HG03520 (cell line): ENCODE data around the gene BCL7A.

ENCODE experiments used
- ATAC-seq: cut with Tn5 transposase; IDR thresholded peaks from one replicate; pipeline ENCODE4 v1.9.1; 2021; ENCODE audit warnings: mild to moderate bottlenecking, moderate library complexity; ENCODE audit not compliant: unreplicated experiment

The BCL7A gene

GRCh38 chr12:122073815-122074214 is 52.1 kb downstream of the BCL7A start:
- no peak for ATAC-seq

DNA sequence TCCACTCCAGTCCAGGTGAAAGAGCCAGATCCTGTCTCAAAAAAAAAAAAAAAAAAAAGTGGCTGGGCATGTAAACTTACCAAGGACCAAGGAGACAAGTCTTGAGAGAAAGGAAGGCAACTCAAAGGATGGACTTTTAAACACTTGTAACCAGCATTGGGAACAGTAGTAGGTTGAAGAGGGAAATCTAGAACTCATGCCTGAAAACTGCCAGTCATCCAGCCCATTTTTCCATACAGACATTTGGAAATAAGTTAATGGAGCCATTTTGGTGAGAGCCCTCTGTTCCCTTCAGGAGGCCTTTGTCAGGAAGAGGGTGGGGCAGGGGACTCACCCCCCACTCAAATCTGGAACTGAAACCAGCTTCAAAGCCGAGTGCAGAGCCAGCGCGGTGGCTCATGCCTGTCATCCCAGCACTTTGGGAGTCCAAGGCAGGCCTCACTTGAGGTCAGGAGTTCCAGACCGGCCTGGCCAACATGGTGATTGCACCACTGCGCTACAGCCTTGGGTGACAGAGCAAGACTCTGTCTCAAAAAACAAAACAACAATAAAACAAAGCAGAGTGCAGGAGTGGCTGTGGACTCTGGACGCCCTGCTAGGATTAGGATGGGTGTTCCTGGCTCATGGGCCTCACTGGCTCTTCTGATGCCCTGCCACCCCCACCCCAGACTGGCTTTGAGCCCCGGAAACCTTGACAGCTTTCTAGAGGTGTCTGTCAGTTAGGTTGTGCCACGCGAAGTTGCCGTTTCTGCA is 55.2 kb downstream of the BCL7A start:
- ATAC-seq: no peak

DNA sequence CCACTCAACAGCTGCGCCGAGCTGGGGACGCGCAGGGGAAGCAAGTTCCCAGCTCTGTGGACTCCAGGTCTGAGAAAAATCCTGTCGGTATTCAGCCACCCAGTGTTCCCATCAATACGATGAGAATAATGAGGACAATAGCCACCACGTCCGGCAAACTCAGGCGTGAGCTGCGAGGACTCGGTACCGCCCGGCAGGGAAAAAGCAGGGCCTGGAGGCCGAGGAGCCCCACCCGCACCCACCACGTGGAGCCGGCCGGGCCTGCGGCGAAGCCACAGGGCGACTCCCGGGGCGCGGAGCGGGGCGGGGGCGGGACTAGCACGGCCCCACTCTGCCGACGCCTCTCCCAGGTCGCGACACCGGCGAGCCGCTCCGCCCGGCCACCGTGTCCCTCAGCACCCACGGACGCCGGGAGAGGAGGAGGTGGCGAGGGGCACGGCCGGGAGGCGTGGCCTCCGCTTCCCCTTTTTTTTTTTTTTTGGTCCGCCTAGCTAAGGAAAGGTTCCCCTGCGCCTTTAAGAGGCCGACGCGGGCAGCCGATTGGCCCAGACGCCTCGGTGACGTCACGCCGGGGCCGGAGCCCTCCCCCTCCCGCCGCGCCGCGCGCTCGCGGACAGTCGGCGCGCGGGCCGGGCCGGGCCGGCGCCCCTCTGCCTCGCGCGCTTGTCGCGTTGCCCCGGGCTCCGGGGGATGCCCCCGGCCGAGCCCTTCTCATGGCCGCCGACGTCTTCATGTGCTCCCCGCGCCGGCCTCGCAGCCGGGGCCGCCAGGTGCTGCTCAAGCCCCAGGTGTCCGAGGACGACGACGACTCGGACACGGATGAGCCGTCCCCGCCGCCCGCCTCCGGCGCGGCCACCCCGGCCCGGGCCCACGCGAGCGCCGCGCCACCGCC is 56.7 kb downstream of the BCL7A start, which contains the start of gene MLXIP:
Gene MLXIP (plus strand): TSS at position 616 of the 892 bp plus-strand sequence. CDS start 98 bp downstream, at position 714.
- ATAC-seq: peak; percentile 67

GRCh38 chr12:122079033-122079531 is 57.4 kb downstream of the BCL7A start:
- no peak for ATAC-seq

DNA sequence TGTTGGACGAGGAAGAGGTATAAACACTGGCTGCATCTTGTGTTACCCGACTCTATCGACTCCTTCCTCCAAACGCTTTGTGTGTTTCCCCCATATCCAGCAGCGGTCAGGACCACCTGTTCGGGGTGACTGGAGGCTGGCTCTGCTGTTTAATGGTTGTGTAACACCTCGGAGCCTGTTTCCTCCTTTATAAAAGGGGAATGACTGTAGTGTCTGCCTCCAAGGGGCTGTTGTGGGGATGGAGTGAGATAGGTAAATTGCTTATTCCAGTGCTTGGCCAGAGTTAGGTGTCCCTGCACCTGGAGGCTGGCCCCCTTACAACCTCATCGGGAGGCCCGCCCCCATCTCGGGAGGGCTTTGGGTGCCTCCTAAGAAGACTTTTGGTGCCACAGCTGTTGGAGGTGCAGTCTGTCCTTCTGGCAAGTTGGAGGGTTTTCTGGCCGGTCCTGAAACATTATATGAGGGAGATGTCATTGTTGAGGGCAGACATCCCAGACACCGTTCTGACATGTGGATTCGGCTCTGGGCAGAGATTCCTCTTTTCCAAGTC is 57.9 kb downstream of the BCL7A start:
- no peak for ATAC-seq

DNA sequence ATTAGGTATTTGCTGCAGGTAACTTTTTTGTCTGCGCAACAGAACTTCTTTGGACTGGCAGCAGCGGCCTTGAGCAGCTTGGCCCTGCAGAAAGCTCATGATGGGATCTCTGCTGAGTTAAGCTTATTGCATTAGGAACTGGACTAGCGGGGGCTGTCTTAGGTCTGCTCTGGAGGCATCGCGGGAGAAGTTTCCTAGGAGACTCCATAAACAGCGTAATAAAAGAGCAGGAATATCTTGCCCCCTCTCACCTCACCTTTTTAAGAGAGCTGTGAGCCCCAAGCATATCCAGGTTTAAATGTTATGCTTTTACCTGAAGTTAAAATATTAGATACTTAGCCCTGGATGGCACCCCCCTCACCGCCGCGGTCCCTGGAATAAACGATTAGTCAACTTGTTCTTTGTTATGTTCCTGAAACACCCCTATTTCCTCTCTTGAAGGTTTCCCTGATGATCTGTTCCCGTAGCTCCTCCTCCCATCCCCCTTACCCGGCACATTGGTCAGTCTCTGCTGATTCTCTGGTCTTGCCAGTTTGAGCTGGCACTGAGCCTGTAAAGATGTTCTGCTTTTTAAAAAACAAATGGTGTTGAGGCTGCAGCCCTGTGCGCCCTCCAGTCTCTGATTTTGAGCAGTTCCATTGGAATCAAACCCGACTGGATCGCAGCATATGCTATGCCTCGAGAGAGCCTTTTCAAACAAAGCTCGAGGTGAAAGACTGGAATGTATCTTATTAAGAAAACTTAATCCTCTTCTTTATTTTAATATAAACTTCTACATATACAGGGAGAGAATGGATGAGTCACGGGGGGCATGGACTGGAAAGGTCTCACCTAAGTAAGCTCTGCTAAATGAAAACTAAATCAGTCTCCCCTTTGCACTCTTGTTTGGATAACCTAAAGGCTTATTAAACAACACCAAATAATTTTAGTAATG is 58.7 kb downstream of the BCL7A start:
- no peak for ATAC-seq

GRCh38 chr12:122081083-122081696 is 59.5 kb downstream of the BCL7A start:
- no peak for ATAC-seq

- no peak for ATAC-seq
Measured at GRCh38 chr12:122081697-122082221, 60.1 kb downstream of the BCL7A start.

GRCh38 chr12:122082621-122083356 is 61.1 kb downstream of the BCL7A start:
- no peak for ATAC-seq

- ATAC-seq: no peak
Measured at GRCh38 chr12:122084857-122085405, 63.2 kb downstream of the BCL7A start.

- ATAC-seq: no peak
Measured at GRCh38 chr12:122085591-122085990, 63.9 kb downstream of the BCL7A start.

DNA sequence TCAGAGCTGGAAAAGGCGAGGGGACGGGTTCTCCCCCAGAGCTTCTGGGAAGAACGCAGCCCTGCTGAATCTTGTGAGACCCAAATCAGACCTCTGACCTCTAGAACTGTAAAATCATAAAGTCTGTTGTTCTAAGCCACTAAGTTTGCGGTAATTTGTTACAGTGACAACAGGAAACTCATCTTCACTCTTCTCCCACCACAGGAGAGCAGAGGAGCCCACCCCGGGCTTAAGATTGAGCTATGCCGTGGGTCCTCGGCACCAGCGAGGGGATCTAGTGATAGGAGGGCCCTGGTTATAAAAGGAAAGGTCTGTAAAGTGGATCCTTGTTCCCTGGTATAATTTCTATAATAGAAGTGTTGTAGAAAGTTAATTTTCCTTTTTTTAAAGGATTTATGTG is 64.4 kb downstream of the BCL7A start:
- ATAC-seq: no peak

GRCh38 chr12:122086641-122087285 is 65.1 kb downstream of the BCL7A start:
- ATAC-seq: no peak

GRCh38 chr12:122087431-122088178 is 65.9 kb downstream of the BCL7A start:
- no peak for ATAC-seq

GRCh38 chr12:122088179-122088810 is 66.6 kb downstream of the BCL7A start:
- ATAC-seq: no peak

GRCh38 chr12:122089077-122089476 is 67.4 kb downstream of the BCL7A start:
- ATAC-seq: no peak
